Brain microvascular endothelial cell (primary cell): ENCODE measurements around the gene STPG4.

Experiments
- DNase-seq: peaks from one replicate; pipeline ENCODE4 v3.0.0-alpha.2; 2020
- H3K27ac ChIP-seq: fragments of 250-450 bp; sonication (Bioruptor Pico); 2 replicates; pipeline ENCODE4 v1.5.1; 2020; ENCODE audit warnings: mild to moderate bottlenecking, moderate library complexity
- H3K27me3 ChIP-seq: fragments of 250-450 bp; sonication (Bioruptor Pico); replicated peaks from 2 replicates; pipeline ENCODE4 v1.5.1; 2020; ENCODE audit warnings: mild to moderate bottlenecking
- H3K36me3 ChIP-seq: fragments of 250-450 bp; sonication (Bioruptor Pico); replicated peaks from 2 replicates; pipeline ENCODE4 v1.5.1; 2020; ENCODE audit warnings: mild to moderate bottlenecking
- H3K4me3 ChIP-seq: 2 replicates; pipeline ENCODE4 v1.5.1; 2011; ENCODE audit warnings: low read depth, mild to moderate bottlenecking, control low read depth, low read length, moderate library complexity
- CTCF ChIP-seq: IDR thresholded peaks from 2 replicates; pipeline ENCODE4 v1.5.1; 2011; ENCODE audit warnings: low read depth, mild to moderate bottlenecking, moderate library complexity, low read length, control low read depth, inconsistent platforms; ENCODE audit errors: missing control alignments
- in situ Hi-C: cut with HindIII; loops from 2 replicates; pipeline ENCODE4 v1.10.0; 2017; ENCODE audit warnings: low sequenced_read_pairs, low pct_ligation_motif_present

STPG4 gene

DNA sequence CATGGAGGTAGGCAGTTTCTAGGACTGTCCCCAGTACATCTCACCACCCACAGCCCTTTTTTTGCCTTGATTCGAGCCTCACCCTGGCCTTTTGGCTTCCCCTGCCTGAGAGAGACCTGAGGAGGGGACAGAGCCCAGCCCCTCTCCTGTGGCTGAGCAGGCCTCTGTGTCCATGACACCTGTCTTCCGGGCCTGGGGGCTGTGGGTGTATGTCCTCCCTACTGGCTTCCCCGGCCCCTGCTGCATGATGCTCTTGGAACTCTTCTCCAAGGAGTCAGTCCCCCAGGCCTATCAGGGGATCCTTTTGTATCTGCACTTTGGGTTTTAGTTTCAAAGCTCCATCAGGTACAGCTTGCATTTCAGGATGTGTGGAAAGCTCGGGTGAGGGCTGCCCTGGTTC is 80.4 kb downstream of the STPG4 start:
- in situ Hi-C loops: no loop called here
- no peak for TF ChIP-seq CTCF
- Histone ChIP-seq H3K27ac (no peak overlapping the region), H3K27me3 (no peaks in the 10 kb centered on the region), H3K4me3 (no peak overlapping the region), H3K36me3 (no peaks in the 10 kb centered on the region)
- no peak for DNase-seq

GRCh38 chr2:47073641-47074040 is 81.5 kb downstream of the STPG4 start:
- no peaks in the 10 kb centered on the region for H3K36me3 ChIP-seq
- TF ChIP-seq CTCF: no peak
- in situ Hi-C loops: no loop called here
- no peak overlapping the region for H3K4me3 ChIP-seq
- DNase-seq: no peak
- no peak overlapping the region for H3K27ac ChIP-seq
- H3K27me3 ChIP-seq: no peaks in the 10 kb centered on the region

GRCh38 chr2:47073217-47073616 is 81.9 kb downstream of the STPG4 start:
- no peak for TF ChIP-seq CTCF
- no peak for DNase-seq
- in situ Hi-C loops: no loop called here
- H3K36me3 ChIP-seq: no peaks in the 10 kb centered on the region
- no peak overlapping the region for H3K4me3 ChIP-seq
- H3K27ac ChIP-seq: peak overlapping the region; percentile 97
- no peaks in the 10 kb centered on the region for H3K27me3 ChIP-seq

DNA sequence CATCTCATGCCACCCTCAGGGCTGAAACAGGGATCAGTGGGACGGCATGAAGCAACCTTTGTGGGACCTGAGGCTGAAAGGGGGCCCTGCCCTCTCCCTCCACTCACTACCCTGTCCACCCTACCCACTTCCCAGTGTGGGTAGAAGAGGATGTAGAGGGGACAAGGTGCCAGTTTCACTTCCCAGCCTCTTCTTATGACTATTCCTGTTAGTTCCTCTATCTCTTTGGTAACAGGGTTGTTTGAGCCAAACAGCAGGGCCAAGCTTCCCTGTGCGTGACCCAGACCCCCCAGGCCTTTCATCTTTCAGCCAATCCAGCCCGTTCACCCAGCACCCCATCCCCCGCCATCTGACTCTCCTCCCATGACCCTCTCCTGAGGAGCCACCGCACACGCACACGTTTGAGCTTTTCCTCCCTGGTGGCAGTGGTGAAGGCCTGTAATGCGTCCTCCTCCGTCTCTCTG is 82.3 kb downstream of the STPG4 start:
- H3K27ac ChIP-seq: peak overlapping the region; percentile 97
- DNase-seq: no peak

DNA sequence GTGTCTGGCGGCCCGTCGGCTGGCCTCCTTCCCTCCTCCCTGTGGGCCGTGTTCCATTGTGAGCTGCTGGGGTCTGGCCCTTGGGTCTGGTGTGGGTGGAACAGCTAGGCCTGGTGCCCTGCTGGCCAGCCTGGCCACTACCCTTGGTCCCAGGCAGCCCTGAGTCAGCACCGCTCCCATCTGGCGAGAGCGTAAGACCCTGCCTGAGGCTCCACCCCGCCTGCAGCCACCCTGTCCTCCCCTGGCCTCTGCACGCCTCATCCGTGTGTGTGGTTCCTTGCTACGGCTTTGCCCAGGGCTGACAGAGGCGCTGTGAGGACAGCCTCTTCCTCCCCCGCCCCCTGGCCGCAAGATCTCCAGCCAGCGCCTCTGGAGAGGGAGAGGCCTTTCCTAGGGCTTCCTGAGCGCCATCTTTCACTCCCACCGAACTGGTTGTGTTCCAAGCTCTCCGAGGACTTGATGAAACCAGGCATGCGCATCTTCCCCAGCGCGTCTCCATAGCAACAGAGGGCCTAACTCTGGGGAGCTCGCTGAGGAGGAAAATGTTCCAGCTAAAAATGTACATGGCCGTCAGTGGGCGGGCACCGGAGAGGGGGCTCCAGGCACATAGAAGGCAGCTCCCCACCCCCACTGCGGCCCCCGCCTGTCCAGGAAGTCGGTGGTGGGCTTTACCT is 83.0 kb downstream of the STPG4 start:
- Histone ChIP-seq H3K27me3 (no peaks in the 10 kb centered on the region), H3K27ac (peak overlapping the region; percentile 97), H3K36me3 (no peaks in the 10 kb centered on the region), H3K4me3 (no peak overlapping the region)
- in situ Hi-C loops: no loop called here
- peak; percentile 47 for TF ChIP-seq CTCF
- DNase-seq: peak; percentile 80

More for the DNA sequence above, 82.3 kb downstream of the STPG4 start:
- in situ Hi-C loops: no loop called here
- no peaks in the 10 kb centered on the region for H3K36me3 ChIP-seq
- TF ChIP-seq CTCF: no peak
- no peak overlapping the region for H3K4me3 ChIP-seq
- no peaks in the 10 kb centered on the region for H3K27me3 ChIP-seq
